CD4-positive, alpha-beta T cell treated with Interleukin-17A for 4 hours (primary cell): ENCODE results near the gene CEBPB.
"Not testable (repeated sequence)": the region's sequence is repeated elsewhere in the genome, so short reads cannot be mapped to it uniquely, and the experiment has no call there.

Experiments
- DNase-seq: peaks from one replicate; pipeline ENCODE4 v3.0.0-alpha.2; 2020; ENCODE audit warnings: mixed read lengths

The CEBPB gene

DNA sequence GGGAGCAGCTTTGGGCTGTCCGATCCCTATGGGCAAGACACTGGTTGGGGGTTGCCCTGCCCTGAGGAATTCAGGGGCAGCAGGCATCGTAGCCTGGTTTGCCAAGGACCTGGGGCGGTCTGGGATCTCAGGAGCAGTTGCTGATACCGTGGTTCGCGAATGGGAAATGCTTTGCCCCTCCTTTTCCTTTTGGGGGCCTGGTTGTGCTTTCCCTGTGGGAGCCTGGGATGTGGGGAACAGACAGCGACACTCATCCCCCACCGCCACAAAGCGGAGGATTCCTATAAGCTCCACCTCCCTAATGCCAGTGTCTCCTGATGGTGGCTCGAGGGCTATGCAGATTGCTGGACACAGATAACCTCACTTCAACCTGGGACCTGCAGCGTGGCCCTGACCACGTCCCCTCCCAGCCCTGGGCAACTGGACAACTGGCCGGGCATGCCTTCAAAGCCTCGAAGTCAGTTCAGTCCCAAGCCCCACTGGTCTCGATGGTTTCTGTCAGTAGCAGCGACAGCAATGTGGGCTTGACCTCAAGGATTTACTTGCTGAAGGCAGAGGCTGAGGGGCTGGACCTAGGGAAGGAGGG is 3.3 kb downstream of the CEBPB start:
- DNase-seq = no peak

DNA sequence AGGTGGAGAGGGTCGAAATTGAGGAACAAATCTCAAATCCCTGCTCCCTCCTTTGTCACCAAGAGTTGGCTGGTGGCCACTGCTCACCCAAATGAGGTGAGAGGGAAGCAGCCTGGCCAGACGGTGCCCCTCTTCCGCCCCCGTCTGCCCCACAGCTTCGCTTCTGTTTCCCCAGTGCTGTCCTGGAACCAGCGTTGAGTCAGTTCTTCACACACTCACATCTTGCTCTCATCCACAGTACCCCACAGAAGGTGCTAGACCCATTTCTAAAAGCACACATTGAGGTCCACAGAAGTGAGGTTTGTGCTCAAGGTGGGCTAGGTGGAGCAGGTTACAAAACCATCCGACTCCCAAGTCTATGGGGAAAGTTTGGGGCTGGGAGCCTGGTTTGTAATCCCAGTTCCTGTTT is 3.8 kb downstream of the CEBPB start:
- no peak for DNase-seq

DNA sequence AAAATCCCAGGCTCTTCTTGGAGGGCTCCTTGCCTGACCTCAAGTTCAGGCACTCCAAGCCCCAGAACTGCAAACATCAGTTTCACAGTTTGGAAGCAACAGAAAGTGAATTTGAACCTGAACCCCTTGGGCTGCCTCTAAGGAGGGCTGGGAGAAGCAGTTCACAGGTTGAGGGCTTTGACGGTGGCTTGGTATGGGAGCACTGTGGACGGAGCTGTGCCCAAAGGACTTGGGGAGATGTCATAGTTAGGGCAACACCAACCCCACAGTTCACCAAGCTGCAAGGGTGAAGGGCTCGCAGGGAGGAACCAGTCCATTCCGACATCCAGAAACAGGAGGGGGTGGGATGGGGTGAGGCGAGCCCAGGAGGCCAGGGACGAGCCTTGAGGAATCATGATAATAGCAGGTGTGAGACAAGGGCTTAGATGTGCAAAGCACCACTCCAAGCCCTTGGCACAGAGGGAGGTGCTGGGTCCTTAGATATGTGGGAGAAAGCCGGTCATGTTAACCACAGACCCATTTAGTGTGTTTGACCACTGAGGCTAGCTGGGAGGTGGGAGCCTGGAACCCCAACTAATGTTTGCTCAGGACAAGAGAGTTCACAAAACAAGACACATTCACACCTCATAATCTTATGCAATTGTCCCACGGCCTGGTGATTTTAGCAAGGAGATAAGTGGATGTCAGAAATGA is 4.3 kb downstream of the CEBPB start:
- DNase-seq = no peak

DNA sequence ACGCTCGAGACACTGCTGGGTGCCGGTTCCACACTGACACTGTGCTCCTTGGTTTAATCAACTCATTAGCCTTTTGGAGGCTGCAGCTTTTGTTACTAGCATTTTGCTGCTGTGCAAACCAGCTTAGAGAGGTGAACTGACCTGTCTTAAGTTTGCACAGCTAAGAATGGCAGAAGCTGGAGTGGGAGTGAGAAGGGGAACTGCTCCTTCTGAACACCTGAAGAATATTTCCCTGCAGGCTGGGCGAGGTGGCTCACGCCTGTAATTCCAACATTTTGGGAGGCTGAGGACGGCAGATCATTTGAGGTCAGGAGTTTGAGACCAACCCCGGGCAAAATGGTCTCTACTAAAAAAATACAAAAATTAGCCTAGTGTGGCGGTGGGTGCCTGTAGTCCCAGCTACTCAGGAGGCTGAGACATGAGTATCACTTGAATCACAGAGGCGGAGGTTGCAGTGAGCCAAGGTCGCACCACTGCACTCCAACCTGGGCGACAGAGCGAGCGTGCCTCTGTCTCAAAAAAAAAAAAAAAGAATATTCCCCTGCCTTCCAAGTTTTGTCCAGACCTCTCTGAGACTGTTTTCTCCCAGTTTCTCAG is 5.0 kb downstream of the CEBPB start:
- no peak for DNase-seq

DNA sequence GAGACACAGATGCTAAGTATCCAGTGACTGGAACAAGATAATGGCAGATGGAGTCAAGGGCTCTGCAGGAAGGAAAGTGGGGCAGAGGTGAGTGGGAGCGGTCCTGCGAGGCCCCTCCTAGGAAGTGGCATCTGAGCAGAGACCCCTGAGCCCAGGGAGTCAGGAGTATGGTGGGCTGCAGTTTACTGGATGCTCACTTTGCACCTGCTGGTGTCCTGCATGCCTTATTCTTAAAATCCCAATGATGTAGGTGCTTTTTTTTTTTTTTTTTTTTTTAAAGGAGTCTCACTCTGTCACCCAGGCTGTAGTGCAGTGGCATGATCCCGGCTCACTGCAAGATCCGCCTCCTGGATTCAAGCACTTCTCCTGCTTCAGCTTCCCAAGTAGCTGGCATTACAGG is 5.6 kb downstream of the CEBPB start:
- no peak for DNase-seq

DNA sequence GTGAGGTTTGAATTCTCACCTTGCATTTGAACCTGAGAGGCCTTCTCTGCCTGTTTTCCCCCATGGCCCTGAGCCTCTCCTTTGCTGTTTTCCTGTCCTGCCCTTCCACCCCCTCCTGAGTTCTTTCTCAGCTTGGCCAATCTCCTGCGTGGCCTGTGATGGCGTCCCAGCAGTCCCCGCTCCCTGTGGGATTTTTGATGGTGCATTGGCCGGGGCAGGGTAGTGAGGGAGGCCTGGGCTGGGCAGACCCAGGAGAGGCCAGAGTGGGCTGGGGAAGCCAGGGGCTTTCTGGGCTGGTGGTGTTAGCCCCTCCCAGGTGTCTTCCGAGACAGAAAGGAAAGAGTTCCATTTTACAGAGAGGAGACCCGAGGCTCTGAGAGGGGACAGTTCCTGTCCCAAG is 6.3 kb downstream of the CEBPB start:
- no peak for DNase-seq

DNA sequence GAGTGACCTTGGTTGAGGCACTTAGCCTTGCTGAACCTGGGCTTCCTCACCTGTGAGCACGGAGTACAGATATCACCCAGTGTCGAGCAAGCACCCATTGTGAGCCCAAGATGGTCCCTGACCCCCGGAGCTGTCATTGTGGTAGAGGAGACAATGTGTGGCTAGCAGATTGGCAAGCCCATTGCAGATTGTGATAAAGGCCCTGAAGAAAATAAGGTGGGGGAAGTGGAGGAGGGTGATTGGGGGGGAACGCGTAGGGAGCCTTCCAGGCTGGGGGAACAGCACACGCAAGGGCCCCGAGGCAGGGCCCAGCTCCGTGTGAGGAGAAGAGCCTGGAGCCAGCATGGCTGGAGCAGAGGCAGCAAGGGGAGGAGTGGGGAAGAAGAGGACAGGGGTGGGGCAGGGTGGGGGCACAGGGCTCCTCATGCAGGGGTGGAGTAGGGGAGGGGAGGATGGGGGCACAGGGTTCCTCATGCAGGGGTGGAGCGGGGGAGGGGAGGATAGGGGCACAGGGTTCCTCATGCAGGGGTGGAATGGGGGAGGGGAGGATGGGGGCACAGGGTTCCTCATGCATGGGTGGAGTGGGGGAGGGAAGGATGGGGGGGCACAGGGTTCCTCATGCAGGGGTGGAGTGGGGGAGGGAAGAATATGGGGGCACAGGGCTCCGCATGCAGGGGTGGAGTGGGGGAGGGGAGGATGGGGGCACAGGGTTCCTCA is 7.0 kb downstream of the CEBPB start:
- DNase-seq = no peak

DNA sequence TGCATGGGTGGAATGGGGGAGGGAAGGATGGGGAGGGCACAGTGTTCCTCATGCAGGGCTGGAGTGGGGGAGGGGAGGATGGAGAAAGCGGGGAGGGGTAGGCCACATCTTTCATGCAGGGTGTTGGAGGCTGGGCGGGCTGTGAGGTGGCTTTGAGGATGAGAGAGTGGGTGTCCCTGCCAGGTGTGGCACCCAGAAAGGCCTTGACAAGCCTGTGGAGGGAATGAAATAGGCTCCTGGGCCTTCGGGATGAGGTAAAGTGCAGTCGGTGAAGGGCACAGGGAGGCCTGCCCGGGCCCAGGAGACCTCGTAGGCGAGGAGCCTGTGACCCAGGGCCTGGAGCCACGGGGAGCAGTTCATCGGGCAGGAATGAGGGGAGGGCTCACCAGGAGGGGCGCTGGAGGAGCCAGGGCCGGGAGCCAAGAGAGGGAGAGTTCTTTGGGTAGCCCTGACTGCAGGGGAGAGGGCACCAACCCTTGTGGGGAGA is 7.6 kb downstream of the CEBPB start:
- no peak for DNase-seq

DNA sequence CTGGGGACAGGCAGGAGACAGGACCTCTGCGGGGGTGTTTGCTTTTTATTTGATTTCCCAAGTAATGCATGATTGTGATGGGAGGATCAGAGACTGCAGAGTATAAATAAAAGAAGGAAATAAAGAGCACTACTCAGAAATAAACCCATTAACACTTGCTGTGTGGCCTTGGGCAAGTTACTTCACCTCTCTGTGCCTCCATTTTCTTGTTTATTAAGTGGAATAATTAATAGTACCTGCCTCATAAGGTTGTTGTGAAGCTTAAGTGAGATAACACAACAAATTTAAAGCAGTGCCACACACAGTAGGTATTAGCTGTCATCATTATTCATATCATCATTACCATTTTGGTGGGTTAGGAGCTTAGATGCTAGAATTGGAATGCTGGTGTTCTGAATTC is 8.1 kb downstream of the CEBPB start:
- no peak for DNase-seq

DNA sequence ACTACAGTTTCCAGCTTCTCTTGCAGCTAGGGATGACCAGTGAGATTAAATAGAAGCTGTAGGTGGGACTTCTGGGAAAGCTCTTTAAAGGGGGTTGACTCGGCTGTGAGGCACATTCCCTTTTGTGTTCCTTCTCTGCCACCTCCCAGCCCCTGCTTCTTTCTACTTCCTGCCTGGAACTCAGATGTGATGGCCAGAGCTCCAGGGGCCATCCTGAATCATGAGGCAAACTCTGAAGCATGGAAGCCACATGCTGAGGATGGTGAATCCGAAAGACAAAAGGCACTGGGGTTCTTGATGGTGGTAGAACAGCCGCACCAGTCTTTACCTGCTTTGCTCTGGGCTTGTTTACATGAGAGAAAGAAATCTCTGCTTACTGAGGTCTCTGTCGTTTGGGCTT is 9.1 kb downstream of the CEBPB start:
- DNase-seq = no peak

DNA sequence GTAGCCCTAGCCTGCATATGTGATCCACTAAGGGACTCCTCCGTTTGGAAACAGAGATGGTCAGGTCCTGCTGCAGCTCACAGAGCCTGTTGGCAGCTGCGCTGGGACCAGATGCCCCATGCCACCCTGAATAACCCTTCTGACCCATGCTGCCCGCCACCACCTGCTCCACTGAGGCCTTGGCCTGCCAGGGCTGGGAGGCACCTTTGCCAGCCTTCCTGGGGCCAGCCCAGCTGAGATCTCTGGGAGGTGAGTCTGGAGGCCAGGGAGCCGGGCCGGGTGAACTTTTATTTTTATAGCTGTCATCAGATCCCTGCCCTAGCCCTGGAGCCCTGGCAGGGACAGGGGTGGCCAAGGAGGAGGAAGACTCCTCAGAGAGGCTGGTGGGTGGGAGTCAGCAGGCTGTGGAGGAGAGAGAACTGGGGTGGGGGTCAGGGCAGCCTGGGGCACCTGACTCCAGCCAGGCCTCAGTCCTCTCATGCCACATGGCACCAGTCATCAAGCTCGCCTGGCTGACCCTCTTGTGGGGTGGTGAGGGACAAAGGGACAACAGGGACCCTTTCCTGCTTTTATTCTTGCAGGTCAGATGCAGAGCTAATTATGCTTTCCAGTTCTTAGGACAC is 10.0 kb downstream of the CEBPB start:
- DNase-seq = no peak

DNA sequence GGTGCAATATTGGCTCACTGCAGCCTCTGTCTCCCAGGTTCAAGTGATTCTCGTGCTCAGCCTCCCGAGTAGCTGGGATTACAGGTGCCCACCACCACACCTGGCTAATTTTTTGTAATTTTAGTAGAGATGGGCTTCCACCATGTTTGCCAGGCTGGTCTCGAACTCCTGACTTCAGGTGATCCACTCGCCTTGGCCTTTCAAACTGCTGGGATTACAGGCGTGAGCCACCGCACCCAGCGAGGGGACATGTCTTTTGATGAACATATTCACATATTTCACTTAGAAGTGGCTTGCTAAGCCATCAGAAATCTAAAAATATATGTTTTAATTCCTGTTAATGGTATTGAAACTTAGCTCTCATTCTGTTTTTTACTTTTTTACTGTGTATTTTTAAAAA is 11.1 kb downstream of the CEBPB start:
- DNase-seq = not testable (repeated sequence)

DNA sequence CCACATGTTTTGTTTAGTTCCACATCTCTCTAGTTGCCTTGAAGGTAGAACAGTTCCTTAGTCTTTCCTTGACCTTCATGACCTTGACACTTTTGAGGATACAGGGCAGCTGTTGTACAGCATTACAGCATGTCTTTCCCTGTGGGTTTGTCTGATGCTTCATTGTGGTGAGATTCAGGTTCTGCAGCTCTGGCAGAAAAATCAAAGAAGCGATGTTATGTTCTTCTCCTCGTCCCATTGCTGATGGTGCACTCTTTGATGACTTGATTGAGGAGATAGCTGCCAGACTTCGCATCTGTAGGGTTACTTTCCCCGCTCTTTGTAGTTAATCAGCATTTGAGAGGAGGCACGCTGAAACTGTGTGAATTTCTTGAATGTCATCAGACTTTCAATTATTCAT is 12.0 kb downstream of the CEBPB start:
- DNase-seq = no peak

DNA sequence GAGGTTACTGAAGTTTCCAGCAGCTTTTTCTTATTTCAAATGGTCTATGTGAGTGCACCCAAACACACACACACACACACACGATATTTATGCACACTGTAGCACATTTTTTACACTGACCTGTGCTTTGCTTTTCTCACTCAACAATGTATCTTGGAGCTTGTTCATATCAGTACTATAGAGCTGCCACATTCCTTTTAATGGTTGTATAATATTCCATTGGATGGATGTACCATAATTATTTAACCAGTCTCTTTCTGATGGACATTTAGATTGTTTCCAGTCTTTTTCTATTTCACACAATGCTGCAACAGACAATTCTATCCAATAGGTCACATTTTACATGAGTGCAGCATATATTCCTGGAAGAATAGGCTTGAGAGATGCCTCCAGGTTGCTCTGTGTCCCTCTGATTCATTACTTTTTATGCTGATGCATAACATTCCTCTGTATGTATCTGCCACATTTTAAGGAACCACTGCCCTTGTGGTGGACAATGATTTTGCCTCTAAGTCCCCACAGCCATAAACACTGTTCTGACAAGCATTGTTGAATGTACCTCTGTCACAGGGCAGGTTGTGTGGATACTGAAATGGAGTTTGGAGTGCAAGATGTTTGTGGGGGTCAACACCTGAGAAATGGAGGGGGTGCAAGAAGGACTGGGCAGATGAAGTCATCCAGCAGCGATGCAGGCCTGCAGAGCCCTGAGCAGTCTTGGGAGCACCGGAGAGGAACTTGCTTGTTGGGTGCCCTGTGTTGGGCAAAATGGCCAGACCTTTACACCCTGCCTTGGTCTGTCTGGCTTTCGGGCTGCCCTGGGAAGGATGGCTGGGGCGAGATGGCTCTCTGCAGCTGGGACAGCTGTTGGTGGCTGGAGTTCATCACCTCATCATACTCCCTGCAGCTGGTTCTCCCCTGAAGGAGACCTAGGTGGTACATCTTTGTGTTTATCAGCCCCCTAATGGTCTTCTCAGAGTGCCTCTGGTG is 13.6 kb downstream of the CEBPB start:
- no peak for DNase-seq

DNA sequence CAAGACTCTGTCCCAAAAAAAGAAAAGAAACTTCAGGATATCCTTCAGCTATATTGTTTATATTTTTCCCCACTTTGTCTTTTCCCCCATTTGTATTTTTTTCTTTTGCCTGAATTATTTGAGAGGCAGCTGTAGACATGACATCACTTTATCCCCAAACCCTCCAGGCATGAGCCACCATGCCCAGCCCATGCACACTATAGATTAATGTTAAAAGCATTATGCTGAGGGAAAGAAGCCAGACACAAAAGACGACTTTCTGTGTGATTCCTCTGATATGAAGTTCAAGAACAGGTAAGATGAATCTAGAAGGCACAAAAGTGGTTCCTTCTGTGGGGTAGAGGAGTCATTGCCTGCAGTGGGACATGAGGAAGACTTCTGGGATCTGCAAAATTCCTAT is 16.4 kb downstream of the CEBPB start:
- DNase-seq = no peak

DNA sequence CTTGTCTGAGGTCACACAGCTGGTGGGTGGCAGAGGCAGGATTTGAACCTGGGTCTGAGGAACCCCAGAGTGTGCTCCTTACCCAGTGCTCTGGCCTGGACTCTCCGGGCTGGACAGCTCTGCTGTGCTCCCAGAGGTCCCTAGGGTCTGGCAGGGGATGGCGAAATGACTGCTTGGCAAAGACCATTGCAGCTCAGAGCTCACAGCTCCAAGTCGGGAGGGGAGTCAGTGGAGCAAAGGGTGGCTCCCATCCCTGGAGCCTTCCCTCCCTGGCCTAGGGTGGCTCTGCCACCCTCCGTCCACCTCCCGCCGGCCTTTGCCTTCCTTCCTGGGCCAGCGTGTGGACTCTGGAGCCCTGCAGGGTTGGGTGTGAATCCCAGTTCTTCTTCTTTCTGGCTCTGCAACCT is 17.5 kb downstream of the CEBPB start:
- DNase-seq = no peak

DNA sequence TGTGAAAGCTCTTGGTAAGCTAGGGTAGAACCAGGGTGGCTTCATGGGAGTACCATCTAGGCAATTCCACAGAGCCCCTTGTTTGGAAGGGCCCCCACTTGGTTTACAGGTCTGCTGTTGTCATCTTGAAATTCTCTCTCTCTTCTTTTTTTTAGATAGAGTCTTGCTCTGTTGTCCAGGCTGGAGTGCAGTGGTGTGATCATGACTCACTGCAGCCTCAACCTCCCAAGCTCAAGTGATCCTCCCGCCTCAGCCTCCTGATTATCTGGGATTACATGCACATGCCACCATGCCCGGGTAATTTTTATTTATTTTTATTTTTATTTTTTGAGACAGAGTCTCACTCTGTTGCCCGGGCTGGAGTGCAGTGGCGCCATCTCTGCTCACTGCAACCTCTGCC is 18.2 kb downstream of the CEBPB start:
- not testable (repeated sequence) for DNase-seq

DNA sequence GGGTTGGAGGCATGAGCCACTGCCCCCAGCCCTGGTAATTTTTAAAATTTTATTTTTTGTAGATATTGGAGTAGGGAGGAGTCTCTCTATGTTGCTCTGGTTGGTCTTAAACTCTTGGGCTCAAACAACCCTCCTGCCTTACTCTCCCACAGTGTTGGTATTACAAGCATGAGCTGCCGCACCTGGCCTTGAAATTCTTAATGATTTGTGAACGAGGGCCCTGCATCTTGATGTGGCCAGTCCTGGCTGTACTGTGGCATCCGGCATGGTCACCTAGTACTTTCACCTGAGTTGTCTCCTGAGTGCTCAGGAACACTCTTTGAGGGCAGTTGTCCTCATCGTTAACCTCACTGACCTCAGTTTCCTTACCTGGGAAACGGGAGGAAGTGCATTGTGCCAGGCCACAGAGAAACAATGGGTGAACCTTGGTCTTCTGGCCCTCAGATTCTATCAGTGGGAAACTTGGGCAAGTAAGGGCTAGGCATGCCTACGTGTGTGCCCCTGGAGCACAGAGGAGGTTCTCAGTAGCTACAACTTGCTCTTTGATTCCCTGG is 19.5 kb downstream of the CEBPB start:
- DNase-seq = no peak

DNA sequence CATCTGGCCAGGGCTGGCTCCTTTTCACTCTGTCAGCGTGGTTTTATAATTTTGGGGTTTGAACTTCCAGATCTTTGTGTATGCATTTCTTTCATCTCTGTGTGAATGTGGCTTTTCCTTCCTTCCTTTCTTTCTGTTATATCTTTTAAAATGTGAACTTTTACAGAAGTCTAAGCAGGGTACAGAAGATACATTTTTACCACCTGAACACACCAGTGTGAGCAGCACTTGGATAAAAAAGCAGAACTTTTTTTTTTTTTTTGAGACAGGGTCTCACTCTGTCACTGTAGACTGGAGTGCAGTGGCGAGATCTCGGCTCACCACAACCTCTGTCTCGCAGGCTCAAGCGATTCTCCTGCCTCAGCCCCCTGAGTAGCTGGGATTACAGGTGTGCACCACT is 20.5 kb downstream of the CEBPB start:
- DNase-seq = no peak

DNA sequence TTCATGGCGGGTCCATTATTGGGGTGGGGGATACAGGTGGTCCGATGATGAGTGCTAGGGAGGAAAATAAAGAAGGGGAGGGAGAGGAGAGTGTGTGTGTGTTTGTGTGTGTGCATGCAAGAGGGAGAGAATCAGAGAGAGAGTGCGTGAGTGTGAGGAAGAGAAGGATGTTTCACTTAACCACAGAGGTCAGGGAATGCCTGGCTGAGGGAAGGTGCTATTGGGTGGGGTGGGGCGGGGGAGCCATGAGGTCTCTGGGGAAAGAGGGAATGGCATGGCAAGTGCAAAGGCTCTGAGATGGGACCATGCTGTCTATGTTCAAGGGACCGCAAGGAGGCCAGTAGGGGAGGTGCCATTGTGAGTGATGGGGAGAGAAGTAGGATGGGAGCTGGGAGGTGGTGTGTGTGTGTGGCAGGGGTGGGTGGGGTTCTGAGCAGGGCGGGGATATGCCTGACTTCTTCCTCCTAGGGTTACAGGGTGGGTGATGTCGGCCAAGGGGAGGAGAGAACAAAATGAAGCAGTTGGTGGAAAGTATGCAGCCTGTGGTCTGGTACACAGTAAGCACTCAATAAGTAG is 23.0 kb downstream of the CEBPB start:
- DNase-seq = no peak
